WTC11 (cell line): ENCODE measurements around the gene MKLN1.

Experiments
- CTCF ChIP-seq: fragments of 200-600 bp; IDR thresholded peaks from 2 replicates; pipeline ENCODE4 v1.8.0; 2022; ENCODE audit warnings: antibody characterized with exemption
- ESRRA ChIP-seq: sonication (generic); formaldehyde crosslinking; IDR thresholded peaks from 2 replicates; pipeline ENCODE4 v1.8.1; 2022; ENCODE audit warnings: mild to moderate bottlenecking, missing genetic modification reagents, borderline replicate concordance
- SMAD3 ChIP-seq: sonication (generic); formaldehyde crosslinking; IDR thresholded peaks from 2 replicates; pipeline ENCODE4 v1.8.0; 2022; ENCODE audit warnings: missing genetic modification reagents, mild to moderate bottlenecking, borderline replicate concordance
- SMAD4 ChIP-seq: sonication (generic); formaldehyde crosslinking; IDR thresholded peaks from 2 replicates; pipeline ENCODE4 v1.8.0; 2022; ENCODE audit warnings: mild to moderate bottlenecking, missing genetic modification reagents
- TP53 ChIP-seq: sonication (generic); formaldehyde crosslinking; IDR thresholded peaks from 2 replicates; pipeline ENCODE4 v1.8.1; 2023; ENCODE audit warnings: mild to moderate bottlenecking, missing genetic modification reagents
- ZNF121 ChIP-seq: sonication (generic); formaldehyde crosslinking; IDR thresholded peaks from 2 replicates; pipeline ENCODE4 v1.8.0; 2023; ENCODE audit warnings: missing genetic modification reagents
- ZNF416 ChIP-seq: fragments of 250-450 bp; sonication (Bioruptor Pico); IDR thresholded peaks from 2 replicates; pipeline ENCODE4 v1.9.0; 2021; ENCODE audit warnings: mild to moderate bottlenecking, inconsistent platforms
- ZSCAN18 ChIP-seq: fragments of 250-450 bp; sonication (Bioruptor Pico); IDR thresholded peaks from 2 replicates; pipeline ENCODE4 v2.1.2; 2022; ENCODE audit warnings: mild to moderate bottlenecking, moderate library complexity

- TF ChIP-seq CTCF (no peak), TP53 (no peak), ZNF121 (CRISPR knock-in tag) (no peak), SMAD3 (CRISPR knock-in tag) (no peak), ZSCAN18 (no peak), ZNF416 (no peak), SMAD4 (CRISPR knock-in tag) (no peak), ESRRA (no peak)
These were observed 7.1 kb upstream of the MKLN1 start for GRCh38 chr7:131320603-131321002.
